ENCODE results near the gene DMTF1. TPM values are rescaled to one million over a fixed set of nuclear protein-coding genes. Genes with fewer than 3 reads are reported as not detected.

Gene DMTF1
- polyA plus RNA-seq, 3 donors = 4.9 to 108 (median 8.3) TPM

GRCh38 chr7:87220026-87220733 is 67.9 kb downstream of the DMTF1 start:
- peak overlapping the region; percentile 98 to 99 for H3K4me3 Mint-ChIP-seq
- peaks cover 0 to 2% (median 0%) of the 10 kb centered on the region in 7 donors for H3K9me3 Mint-ChIP-seq
- peak overlapping the region; percentile 93 for H3K9ac ChIP-seq (ENCODE audit: insufficient read depth, low read length, poor library complexity, severe bottlenecking)
- peaks cover 34 to 41% of the 10 kb centered on the region in 2 donors for H3K4me1 ChIP-seq (ENCODE audit: control insufficient read depth in 1 of 2, insufficient read depth in 2 of 2, low read length in 2 of 2)
- peak overlapping the region; percentile 94 to 97 (median 96) for H3K27ac Mint-ChIP-seq
- under 1% methylated on average over 75 of the region's 75 CpGs for WGBS (ENCODE audit: insufficient coverage)
- peaks cover 0 to 3% of the 10 kb centered on the region in 2 donors for H3K36me3 ChIP-seq (replicated peaks in 1 of 2; ENCODE audit: control insufficient read depth in 1 of 2, insufficient read depth in 2 of 2, low read length in 2 of 2)
- peak overlapping the region; percentile 93 for H2AFZ ChIP-seq (ENCODE audit: insufficient read depth, low read depth, low read length, poor library complexity, severe bottlenecking)
- peaks cover 38% of the 10 kb centered on the region for H4K20me1 ChIP-seq (ENCODE audit: insufficient read depth, low read length)
- TF ChIP-seq CTCF (IDR thresholded peaks at IDR 0.05) = peak; percentile 13
- peaks cover 0 to 12% (median 10%) of the 10 kb centered on the region in 3 donors for H3K27me3 Mint-ChIP-seq (ENCODE audit: low read depth in 3 of 3)
- DNase-seq = peak; percentile 63 to 66 (median 65)
- peak overlapping the region; percentile 90 to 98 for H3K27ac ChIP-seq (ENCODE audit: low read depth in 1 of 2, low read length in 2 of 2)
- H3K79me2 ChIP-seq (ENCODE audit: insufficient read depth, low read length) = peaks cover 44% of the 10 kb centered on the region
- intact Hi-C loops (cut with micrococcal nuclease) = no loop called here
- H3K4me2 ChIP-seq (replicated peaks; ENCODE audit: extremely low read depth, low read length, poor library complexity, severe bottlenecking) = peak overlapping the region; percentile 97
- H3K36me3 Mint-ChIP-seq = peaks cover 0 to 4% of the 10 kb centered on the region in 2 donors
- no peaks in the 10 kb centered on the region for H3K9me3 ChIP-seq (replicated peaks in 1 of 2; ENCODE audit: control insufficient read depth in 1 of 2, insufficient read depth in 1 of 2, low read length in 2 of 2)
- peaks cover 20 to 29% of the 10 kb centered on the region in 2 donors for H3K27me3 ChIP-seq (ENCODE audit: control insufficient read depth in 2 of 2, insufficient read depth in 2 of 2, low read length in 2 of 2)
- peak overlapping the region; percentile 71 to 99 (median 98) for H3K4me3 ChIP-seq (replicated peaks in 1 of 3; ENCODE audit: low read depth in 2 of 3, low read length in 3 of 3)
- H3K4me1 Mint-ChIP-seq = peaks cover 33% of the 10 kb centered on the region

GRCh38 chr7:87220734-87221215 is 68.5 kb downstream of the DMTF1 start:
- Histone ChIP-seq H4K20me1 (ENCODE audit: insufficient read depth, low read length) (peaks cover 33% of the 10 kb centered on the region), H3K4me1 (ENCODE audit: control insufficient read depth in 1 of 2, insufficient read depth in 2 of 2, low read length in 2 of 2) (peaks cover 34 to 41% of the 10 kb centered on the region in 2 donors), H3K4me3 (replicated peaks in 1 of 3; ENCODE audit: low read depth in 2 of 3, low read length in 3 of 3) (peak overlapping the region; percentile 71 to 99 (median 98)), H3K9ac (ENCODE audit: insufficient read depth, low read length, poor library complexity, severe bottlenecking) (peak overlapping the region; percentile 93), H3K27ac (ENCODE audit: low read depth in 1 of 2, low read length in 2 of 2) (no peak overlapping the region), H3K27me3 (ENCODE audit: control insufficient read depth in 2 of 2, insufficient read depth in 2 of 2, low read length in 2 of 2) (peaks cover 20 to 29% of the 10 kb centered on the region in 2 donors), H3K9me3 (replicated peaks in 1 of 2; ENCODE audit: control insufficient read depth in 1 of 2, insufficient read depth in 1 of 2, low read length in 2 of 2) (no peaks in the 10 kb centered on the region), H2AFZ (ENCODE audit: insufficient read depth, low read depth, low read length, poor library complexity, severe bottlenecking) (peak overlapping the region; percentile 93), H3K36me3 (replicated peaks in 1 of 2; ENCODE audit: control insufficient read depth in 1 of 2, insufficient read depth in 2 of 2, low read length in 2 of 2) (peaks cover 0 to 3% of the 10 kb centered on the region in 2 donors), H3K4me2 (replicated peaks; ENCODE audit: extremely low read depth, low read length, poor library complexity, severe bottlenecking) (peak overlapping the region; percentile 97), H3K79me2 (ENCODE audit: insufficient read depth, low read length) (peaks cover 38% of the 10 kb centered on the region)
- H3K27ac Mint-ChIP-seq = no peak overlapping the region
- peaks cover 33% of the 10 kb centered on the region for H3K4me1 Mint-ChIP-seq
- no peak for TF ChIP-seq CTCF (IDR thresholded peaks at IDR 0.05)
- DNase-seq = peak in 1 of 3 donors; percentile 13
- peaks cover 0 to 13% (median 12%) of the 10 kb centered on the region in 3 donors for H3K27me3 Mint-ChIP-seq (ENCODE audit: low read depth in 3 of 3)
- peak overlapping the region; percentile 98 to 99 for H3K4me3 Mint-ChIP-seq
- peaks cover 0 to 3% of the 10 kb centered on the region in 2 donors for H3K36me3 Mint-ChIP-seq
- intact Hi-C loops (cut with micrococcal nuclease) = no loop called here
- H3K9me3 Mint-ChIP-seq = peaks cover 0 to 2% (median 0%) of the 10 kb centered on the region in 7 donors
- 4% methylated on average over 11 of the region's 17 CpGs for WGBS (ENCODE audit: insufficient coverage)

All from CD14-positive monocyte (primary cell).